ENCODE data around the gene CDH4.

CDH4 gene

DNA sequence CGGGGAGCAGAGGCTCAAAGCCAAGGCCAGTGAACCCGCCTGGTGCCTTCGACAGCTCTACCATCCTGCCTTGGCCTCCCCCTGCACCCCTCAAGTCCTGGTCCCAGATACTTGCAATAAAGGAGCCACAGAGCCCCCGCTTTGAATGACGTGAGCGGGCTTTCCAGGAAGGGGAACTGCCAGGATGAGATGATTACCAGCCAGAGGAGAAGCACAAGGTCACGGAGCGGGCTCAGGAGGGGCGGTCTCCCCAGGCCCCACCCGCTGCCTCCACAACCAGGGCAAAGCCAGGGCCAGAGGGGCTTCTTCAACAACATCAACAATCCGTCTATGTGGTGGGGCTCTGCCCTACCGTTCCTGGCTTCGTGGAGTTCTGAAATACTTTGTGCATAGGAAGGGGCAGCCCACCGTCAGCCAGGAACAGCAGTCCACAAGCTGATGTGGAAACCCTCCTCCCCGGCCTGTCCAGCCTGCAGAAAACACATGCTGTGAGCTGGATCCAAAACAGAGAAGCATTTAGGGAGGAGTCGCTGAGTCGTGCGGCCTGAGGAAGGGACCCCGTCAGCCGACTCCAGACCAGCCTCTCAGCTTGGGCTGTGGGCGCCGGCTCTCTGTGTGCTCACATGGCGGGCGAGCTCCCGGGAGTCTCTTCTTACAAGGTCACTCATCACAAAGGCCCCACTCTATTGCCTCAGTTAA is 392.5 kb downstream of the CDH4 start:
- DNase-seq, result no peak

GRCh38 chr20:61645732-61646131 is 393.7 kb downstream of the CDH4 start:
- DNase-seq, result no peak

GRCh38 chr20:61646453-61646852 is 394.4 kb downstream of the CDH4 start:
- no peak for DNase-seq

- DNase-seq, result no peak
Measured at GRCh38 chr20:61646986-61647385, 394.9 kb downstream of the CDH4 start.

- DNase-seq, result no peak
Measured at GRCh38 chr20:61647702-61648101, 395.6 kb downstream of the CDH4 start.

DNA sequence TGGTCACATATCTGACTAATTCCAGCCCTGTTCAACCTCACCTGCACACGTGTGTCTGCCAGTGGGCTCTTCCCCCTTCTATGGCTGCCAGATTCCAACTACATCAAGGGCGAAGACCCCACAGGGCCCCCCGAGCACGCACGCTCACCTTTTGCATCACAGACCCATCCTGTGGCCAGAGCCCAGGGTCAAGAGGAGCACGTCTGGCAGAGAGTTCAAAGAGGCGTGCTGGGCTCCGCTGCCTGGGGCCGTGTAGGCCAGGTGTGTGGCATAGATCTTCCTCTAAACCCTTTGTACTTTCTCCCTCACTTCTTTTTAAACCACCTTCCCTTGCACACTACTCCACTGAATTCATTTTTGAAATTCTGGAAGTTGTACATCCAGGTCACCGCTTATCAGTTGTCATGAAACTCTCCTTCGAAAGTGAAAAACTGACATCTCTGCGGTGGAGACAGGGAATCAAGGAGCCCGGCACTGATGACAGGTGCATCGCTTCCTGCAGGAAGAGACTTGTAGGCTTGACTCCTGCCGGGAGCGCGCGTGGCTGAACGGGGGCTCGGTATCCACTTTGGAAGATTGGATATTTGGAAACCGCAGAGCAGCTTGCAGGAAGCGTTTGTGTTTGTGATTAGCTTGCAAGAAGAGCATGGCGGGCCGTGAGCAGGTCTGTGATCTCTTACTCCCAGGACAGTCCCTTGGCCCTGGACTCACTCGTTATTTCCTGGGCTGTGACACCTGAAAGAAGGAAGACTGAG is 397.2 kb downstream of the CDH4 start:
- no peak for DNase-seq

DNA sequence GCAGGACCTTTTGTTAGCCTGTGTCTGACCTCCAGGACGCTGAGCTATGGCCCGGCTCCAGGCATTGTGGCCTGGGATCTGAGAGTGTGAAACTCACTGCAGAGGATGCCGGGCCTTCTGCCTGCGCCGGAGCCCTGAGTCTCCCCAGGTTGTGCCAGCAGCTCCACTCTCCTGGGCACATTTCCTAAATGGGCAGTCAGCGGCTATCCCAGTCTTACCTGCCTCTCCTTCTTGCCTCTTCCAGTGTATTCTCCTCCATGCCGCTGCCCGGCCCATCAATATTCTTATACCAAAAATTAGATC is 397.8 kb downstream of the CDH4 start:
- DNase-seq, result no peak

DNA sequence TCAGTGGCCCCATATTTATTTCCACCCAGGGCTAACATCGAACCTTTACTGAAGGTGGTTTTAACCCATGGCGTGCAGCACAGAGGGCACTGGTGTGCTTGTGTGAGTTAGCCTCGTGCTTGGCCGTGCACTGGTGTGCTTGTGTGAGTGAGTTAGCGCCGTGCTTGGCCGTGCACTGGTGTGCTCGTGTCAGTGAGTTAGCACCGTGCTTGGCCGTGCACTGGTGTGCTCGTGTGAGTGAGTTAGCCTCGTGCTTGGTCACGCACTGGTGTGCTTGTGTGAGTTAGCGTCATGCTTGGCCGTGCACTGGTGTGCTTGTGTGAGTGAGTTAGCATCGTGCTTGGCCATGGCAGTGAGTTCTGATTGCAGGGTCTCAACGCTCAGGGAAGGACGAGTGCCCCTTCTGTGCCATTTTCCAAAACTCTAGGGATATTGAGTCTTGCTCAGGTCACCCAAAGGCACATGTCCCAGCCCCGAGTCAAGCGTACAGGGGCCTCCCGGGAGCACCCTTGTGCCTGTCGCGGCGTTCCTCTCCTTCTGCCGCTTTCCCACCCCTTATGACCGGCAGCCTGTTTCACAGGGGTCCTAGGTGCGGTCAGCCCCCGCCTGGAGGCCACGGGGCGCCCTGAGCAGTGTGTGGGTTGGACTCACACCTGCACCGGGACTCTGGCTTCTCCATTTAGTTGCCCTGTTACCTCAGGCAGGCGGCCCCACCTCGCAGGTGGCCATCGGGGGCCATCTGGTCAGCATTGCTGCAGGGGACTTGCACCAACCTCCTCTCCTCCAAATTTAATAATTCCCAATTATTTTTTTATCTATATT is 399.1 kb downstream of the CDH4 start:
- DNase-seq, result no peak

DNA sequence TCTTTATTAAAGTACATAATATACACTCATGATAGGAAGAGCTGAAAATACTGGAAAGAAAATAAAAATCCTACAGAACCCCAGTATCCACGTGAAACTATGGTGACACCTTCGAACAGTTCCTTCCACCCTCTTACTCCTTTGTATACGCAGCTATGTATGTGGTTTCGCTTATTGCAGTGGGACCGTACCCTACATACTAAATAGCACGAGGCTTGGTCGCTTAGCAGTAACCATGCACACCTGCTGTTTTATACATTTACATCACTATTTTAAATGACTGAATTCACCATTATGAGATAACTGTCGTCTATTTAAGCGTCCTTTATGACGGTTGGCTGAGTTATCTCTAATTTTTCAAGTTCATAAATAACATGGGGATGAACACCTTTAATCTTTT is 400.1 kb downstream of the CDH4 start:
- no peak for DNase-seq

DNA sequence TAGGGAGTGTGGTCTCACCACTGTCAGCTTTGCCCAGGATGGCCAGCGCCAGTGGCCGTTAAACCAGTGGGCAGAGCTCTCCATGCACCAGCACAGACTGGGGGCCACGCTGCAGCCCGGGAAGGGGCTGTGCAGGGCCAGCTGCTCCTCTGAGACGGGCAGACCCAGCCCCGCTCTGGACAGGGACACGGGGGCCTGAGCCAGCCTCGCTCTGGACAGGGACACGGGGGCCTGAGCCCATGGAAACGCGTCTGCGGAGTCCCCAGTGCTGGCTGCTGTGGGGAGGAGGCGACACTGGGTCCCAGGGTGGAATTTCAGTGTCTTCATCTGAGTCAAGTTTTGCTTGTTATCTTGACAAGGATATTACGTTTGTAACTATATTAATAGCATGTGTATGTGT is 402.7 kb downstream of the CDH4 start:
- no peak for DNase-seq

DNA sequence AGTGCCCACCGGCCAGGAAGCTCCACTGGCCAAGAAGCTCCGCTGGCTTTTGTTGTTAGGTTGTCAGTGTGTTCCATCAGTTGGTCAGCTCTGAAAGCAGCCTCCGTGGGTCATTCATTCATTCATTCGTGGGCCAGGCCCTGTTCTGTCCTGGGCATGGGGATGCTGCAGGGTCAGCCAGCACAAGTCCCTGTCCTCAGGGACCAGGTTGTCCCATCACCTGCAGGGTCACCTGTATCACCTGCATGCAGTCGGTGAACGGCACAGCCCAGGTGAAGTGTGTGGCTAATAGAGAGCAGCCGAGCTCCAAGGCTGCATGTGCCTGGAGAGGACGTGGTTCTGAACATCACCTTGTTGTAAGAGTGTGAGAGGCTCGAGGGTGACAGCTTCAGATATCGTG is 403.5 kb downstream of the CDH4 start:
- DNase-seq, result no peak

DNA sequence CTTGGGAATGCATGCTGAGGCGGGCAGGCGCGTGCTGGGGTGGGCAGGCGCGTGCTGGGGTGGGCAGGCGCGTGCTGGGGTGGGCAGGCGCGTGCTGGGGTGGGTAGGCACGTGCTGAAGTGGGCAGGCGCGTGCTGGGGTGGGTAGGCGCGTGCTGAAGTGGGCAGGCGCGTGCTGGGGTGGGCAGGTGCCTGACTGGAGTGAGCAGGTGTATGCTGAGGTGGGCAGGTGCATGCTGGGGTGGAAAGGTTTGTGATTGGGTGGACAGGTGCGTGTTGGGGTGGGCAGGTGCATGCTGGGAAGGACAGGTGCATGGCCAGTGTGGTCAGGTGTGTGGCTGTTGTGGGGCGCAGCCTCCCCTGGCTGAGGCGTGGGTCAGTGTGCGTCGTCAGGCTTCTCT is 404.1 kb downstream of the CDH4 start:
- DNase-seq, result no peak

DNA sequence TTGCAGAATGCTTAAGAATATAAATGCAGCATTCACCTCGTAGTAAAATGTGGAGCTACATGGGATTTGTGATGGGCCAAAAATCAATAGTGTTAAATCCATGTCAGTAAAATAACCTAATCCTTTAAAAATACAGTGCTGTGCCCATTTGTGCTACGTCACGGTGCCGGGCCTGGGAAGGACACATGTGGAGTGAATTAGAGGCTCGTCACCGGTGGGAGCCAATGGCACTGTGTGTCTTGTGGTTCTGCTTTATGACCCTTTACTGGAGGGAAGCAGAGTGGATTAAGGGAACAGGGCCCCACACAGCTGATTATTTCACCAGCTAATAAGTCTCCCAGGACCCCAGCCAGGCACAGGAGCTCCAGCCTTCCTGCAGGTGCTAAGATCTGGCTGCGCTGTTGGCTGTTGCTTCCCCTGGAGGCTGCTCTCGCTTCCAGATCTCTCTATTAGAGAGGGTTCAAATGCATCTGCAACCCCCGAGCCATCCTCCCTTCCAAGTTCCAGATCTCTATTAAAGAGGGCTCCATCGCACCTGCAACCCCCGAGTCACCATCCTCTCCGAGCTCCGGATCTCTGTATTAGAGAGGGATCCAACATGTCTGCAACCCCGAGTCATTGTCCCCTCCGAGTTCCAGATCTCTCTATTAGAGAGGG is 405.8 kb downstream of the CDH4 start:
- DNase-seq, result no peak

DNA sequence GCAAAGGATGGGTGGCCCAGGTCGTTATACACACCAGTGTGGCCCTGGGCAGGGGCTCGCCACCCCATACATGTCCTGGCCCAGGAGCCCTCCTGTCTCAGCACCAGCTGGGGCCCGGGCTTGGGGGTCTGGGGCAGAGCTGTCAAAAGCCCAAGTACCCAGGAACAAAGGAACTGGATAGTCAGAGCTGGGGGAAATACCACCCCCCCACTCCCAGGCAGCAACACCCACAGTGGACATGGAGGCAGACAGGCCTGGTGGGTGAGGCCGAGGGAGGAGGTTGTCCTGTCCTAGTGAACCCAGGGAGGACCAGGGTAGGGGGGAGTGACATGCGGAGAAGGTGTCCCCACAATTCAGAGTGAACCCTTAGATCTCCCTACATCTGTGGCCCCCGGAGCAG is 406.5 kb downstream of the CDH4 start:
- no peak for DNase-seq

DNA sequence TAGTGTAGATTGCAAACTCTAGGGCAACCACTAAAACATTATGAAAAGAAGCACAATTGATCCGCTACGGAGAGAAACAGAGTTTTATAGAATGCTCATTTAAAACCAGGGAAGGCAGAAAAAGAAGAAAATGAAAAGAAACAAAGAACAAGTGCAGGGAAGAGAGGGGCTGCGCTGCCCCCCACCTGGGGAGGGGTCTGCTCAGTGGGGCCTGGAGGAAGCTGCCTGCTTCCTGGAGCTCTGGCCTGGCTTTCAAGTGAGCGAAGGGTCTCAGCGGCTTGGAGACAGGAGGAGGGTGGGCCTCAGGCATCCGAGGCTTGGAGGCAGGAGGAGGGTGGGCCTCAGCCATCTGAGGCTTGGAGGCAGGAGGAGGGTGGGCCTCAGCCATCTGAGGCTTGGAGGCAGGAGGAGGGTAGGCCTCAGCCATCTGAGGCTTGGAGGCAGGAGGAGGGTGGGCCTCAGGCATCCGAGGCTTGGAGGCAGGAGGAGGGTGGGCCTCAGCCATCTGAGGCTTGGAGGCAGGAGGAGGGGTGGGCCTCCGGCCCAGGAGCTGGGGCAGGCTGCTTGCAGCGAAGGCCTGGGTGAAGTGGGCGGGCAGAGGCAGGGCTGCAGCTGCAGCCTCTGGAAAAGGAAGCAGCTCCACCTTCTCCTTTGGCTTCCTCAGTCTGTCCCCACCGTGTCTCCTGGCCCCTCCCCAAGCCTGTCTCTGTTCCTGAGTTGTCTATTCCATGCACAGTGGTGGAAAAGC is 407.4 kb downstream of the CDH4 start:
- no peak for DNase-seq

GRCh38 chr20:61659994-61660346 is 407.9 kb downstream of the CDH4 start:
- DNase-seq, result no peak

- DNase-seq, result no peak
Measured at GRCh38 chr20:61660559-61660958, 408.5 kb downstream of the CDH4 start.

- DNase-seq, result no peak
Measured at GRCh38 chr20:61661025-61661424, 409.0 kb downstream of the CDH4 start.

DNA sequence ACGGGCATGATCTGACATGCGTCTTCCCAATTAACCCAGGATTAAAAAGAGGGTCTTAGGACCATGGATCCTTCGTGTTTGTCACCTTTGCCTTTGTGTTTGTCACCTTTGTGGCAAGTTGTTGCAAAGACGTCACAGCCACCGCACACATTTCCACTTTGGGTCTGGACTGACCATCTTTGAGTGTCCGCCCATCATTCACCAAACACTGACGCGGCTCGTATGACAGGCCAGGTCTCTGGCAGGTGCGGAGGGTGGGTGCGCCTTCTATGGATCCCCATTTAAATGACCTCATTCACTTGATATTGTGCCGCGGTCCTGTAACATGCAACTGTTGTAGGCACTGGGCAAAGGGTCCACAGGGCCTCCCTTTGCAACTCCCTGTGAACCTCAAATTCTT is 409.5 kb downstream of the CDH4 start:
- DNase-seq, result no peak

DNA sequence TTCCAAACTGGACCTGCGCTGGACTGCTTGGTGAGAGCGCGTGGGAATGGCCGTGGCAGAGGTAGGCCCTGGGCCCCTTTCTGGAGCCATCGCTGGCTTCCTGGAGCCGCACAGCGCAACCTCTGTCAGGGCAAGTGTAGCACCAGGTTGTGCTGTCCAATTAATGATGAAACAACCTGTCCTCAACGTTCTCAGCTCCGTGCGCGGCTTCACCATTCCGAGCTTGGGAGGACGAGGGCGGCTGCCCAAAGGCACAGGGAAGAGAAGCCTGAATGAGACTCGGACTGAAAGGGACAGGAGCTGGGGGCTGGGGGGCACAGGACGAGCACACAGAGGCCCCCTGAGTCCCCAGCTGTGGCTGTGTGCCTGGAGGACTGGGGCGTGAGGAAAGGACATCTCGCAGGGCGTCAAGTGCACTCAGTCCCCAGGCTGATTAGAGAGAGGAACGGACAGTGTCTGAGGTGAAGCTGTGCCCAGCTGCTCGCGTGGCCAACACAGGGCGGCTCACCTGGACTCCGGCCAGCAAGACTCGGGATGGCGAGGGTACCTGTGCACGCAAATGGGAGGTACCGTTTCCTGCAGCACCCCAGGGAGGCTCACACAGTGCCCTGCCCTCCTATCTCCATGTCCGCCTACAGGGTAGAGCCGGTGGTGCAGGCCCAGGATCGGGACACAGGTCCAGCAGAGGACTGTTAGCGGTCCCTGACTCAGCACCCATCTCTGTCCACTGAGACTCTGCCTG is 410.3 kb downstream of the CDH4 start:
- DNase-seq, result no peak

- no peak for DNase-seq
Measured at GRCh38 chr20:61662968-61663331, 410.9 kb downstream of the CDH4 start.

Data from stimulated activated CD4-positive, alpha-beta T cell treated with anti-CD3 and anti-CD28 coated beads, Interleukin-4, amount 100 ng/mL, for 24 hours (primary cell).